SJSA1 (cell line): Measurements from ENCODE around the gene FGF1. TPM values are rescaled to one million over a fixed set of nuclear protein-coding genes. Genes with fewer than 3 reads are reported as not detected.

ENCODE experiments used
- DNase-seq, 2 experiments: peaks; one replicate each; pipeline ENCODE4 v3.0.0-alpha.2; 2015 to 2020; ENCODE audit warnings: low spot score in 2 of 2, low read depth in 1 of 2
- H3K27ac ChIP-seq: fragments of 250-450 bp; sonication (Bioruptor Pico); 2 replicates; pipeline ENCODE4 v1.5.1; 2020; ENCODE audit warnings: mild to moderate bottlenecking, moderate library complexity
- H3K27me3 ChIP-seq: fragments of 250-450 bp; sonication (Bioruptor Pico); replicated peaks from 2 replicates; pipeline ENCODE4 v1.5.1; 2020; ENCODE audit warnings: mild to moderate bottlenecking, moderate library complexity
- H3K36me3 ChIP-seq: fragments of 250-450 bp; sonication (Bioruptor Pico); 2 replicates; pipeline ENCODE4 v1.5.1; 2020; ENCODE audit warnings: mild to moderate bottlenecking
- H3K4me1 ChIP-seq: fragments of 250-450 bp; sonication (Bioruptor Pico); replicated peaks from 2 replicates; pipeline ENCODE4 v1.6.1; 2021; ENCODE audit warnings: mild to moderate bottlenecking
- H3K4me3 ChIP-seq: fragments of 250-450 bp; sonication (Bioruptor Pico); 2 replicates; pipeline ENCODE4 v1.5.1; 2020; ENCODE audit warnings: mild to moderate bottlenecking
- H3K9me3 ChIP-seq: fragments of 250-450 bp; sonication (Bioruptor Pico); replicated peaks from 2 replicates; pipeline ENCODE4 v1.5.1; 2020; ENCODE audit warnings: mild to moderate bottlenecking
- total RNA-seq: library from RNA; depleted of rRNA; stranded (reverse); fragments of >200 nt; shearing (Covaris generic); gene quantifications from 2 replicates; pipeline ENCODE4 v1.2.3, GENCODE V29; 2014

The FGF1 gene
- total RNA-seq, 1 experiment from 2014 or later: 36.7 TPM

DNA sequence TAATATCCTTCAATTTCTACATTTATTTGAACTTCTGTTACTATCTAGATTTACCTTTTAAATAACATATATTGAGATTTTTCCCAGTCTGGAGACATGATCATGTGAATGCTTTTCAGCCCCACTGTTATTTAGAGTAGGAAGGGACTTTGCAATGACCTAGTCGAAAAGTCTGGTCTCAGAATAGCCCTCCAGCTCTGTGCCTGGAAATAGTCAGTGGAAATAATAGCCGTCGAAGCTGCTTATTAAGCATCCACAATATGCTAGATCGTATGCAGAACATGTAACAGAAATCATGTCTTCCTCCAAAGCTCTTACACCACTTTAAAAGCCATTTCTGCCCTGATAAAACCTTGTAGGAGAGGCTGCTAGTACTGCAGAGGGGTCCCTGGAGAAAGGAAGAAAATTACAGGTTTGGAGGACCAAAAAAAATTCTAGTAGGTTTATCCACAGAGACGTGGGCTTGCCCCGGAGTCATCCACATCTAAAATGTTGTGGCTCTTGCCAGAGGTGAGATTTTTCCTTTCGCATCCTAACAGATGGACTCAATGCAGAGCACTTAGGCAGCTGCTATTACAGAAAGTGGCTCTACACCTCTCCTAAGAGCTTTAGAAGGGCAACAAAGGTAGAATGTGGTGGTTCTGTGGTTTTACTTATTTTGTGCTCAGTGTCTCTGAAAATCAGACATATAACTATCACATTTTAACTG, 2.5 kb upstream of the FGF1 start:
- H3K36me3 ChIP-seq: no peaks in the 10 kb centered on the region
- no peak overlapping the region for H3K27ac ChIP-seq
- DNase-seq: no peak
- H3K27me3 ChIP-seq: no peaks in the 10 kb centered on the region
- peaks cover 30% of the 10 kb centered on the region for H3K4me1 ChIP-seq
- no peak overlapping the region for H3K4me3 ChIP-seq
- no peaks in the 10 kb centered on the region for H3K9me3 ChIP-seq

GRCh38 chr5:142686968-142687367, 1.1 kb upstream of the FGF1 start:
- Histone ChIP-seq H3K4me3 (no peak overlapping the region), H3K27me3 (no peaks in the 10 kb centered on the region), H3K4me1 (peaks cover 30% of the 10 kb centered on the region), H3K36me3 (no peaks in the 10 kb centered on the region), H3K27ac (no peak overlapping the region), H3K9me3 (no peaks in the 10 kb centered on the region)
- no peak for DNase-seq

DNA sequence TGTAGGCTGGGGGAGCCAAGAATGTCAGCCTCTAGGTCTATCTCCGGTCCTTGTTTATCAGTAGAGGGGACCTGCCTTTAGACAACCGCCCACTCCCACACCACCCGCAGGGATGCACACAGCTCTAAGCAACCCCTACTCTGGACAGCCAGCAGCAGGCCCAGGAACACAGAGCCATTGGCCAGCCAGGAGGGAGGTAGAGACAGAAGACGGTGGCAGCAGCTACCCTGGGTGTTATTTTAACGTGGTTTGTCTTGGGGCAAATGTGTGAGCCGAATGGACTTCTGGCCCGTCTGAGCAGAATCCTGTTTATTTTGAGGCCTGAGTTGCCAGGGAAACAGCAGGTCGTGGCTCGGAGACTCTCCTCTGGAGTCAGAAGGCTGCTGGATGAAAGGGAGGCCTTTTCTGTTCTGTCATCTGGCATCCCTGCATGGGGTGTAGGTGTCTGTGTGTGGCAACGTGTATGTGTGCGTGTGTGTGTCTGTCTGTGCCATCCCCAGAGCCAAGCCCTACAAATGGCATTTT, 382 bp upstream of the FGF1 start:
- peaks cover 30% of the 10 kb centered on the region for H3K4me1 ChIP-seq
- H3K27ac ChIP-seq: no peak overlapping the region
- no peaks in the 10 kb centered on the region for H3K36me3 ChIP-seq
- no peaks in the 10 kb centered on the region for H3K9me3 ChIP-seq
- no peaks in the 10 kb centered on the region for H3K27me3 ChIP-seq
- peak in 1 of 2 experiments; percentile 16 for DNase-seq
- H3K4me3 ChIP-seq: no peak overlapping the region

DNA sequence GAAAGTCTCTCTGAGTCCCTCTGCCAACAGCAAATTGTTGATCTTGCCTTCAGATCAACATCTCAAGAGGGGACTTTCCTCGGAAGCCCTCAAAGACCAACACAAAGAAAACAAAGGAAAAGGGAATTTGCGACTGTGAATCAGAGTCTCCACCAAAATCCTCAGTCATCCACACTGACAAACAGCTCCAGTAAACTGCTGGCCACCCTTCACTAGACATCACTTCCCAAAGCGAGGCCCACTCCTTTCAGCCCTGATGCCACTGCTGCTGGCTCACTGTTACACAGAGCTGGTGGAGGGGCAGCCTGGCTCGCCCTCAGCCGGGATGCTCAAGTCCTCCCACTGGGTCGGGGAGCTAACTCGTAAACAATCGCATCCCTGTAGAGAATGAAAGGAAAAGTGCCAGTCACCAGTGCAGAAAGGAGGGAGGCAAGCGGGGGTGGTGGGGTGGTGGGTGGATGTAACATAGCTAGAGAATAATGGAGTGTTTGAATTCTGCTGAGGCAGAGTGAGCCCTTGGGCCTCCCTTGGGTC, 1.3 kb downstream of the FGF1 start:
- Histone ChIP-seq H3K4me1 (peaks cover 35% of the 10 kb centered on the region), H3K36me3 (no peaks in the 10 kb centered on the region), H3K27ac (peak overlapping the region; percentile 60), H3K4me3 (no peak overlapping the region), H3K27me3 (no peaks in the 10 kb centered on the region), H3K9me3 (no peaks in the 10 kb centered on the region; the same call in 1 of the 2 replicates)
- peak; percentile 67 to 81 for DNase-seq

GRCh38 chr5:142683881-142684505, 1.9 kb downstream of the FGF1 start:
- Histone ChIP-seq H3K4me3 (no peak overlapping the region), H3K27ac (peak overlapping the region; percentile 60), H3K9me3 (no peaks in the 10 kb centered on the region; the same call in 1 of the 2 replicates), H3K36me3 (no peaks in the 10 kb centered on the region), H3K27me3 (no peaks in the 10 kb centered on the region), H3K4me1 (peaks cover 35% of the 10 kb centered on the region)
- no peak for DNase-seq

- Histone ChIP-seq H3K27me3 (no peaks in the 10 kb centered on the region), H3K27ac (no peak overlapping the region), H3K4me3 (no peak overlapping the region), H3K36me3 (no peaks in the 10 kb centered on the region), H3K9me3 (no peaks in the 10 kb centered on the region; the same call in 1 of the 2 replicates), H3K4me1 (peaks cover 35% of the 10 kb centered on the region)
- DNase-seq: no peak
Measured at GRCh38 chr5:142683116-142683515, 2.8 kb downstream of the FGF1 start.

DNA sequence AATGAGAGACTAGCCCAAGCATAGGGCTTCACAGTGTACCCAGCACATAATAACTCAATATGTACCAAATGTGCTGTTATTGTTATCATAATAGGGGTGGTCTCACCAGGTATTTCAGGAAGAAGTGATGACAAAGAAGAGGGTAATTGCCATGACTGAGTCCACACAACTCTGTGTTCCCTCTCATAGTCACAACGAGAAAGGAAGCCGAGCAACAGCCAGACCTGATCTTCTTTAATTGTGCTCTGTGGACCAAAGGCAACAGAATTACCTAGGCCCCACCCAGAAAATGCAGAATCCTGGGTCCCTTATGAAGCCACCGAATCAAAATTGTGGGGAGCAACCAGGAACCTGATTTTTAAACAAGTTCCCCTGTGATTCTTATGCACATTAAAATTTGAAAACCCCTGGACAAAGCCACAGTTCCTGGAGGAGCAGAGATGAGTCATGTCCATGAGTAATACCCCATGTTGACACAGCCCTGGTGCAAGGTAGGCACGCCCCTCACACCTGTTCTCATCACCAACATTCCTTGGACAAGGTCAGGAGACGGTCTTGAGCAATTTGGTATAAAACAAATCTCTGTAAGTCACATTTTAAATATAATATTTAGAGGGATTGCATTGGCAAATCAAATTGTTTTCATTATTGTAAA, 5.2 kb downstream of the FGF1 start:
- no peak overlapping the region for H3K4me3 ChIP-seq
- H3K27me3 ChIP-seq: no peaks in the 10 kb centered on the region
- H3K9me3 ChIP-seq: no peaks in the 10 kb centered on the region; the same call in 1 of the 2 replicates
- DNase-seq: peak; percentile 28 to 54
- peaks cover 25% of the 10 kb centered on the region for H3K4me1 ChIP-seq
- no peak overlapping the region for H3K27ac ChIP-seq
- no peaks in the 10 kb centered on the region for H3K36me3 ChIP-seq

GRCh38 chr5:142679744-142680143, 6.1 kb downstream of the FGF1 start:
- Histone ChIP-seq H3K4me3 (no peak overlapping the region), H3K36me3 (no peaks in the 10 kb centered on the region), H3K9me3 (no peaks in the 10 kb centered on the region; the same call in 1 of the 2 replicates), H3K4me1 (peaks cover 16% of the 10 kb centered on the region), H3K27me3 (no peaks in the 10 kb centered on the region), H3K27ac (no peak overlapping the region)
- no peak for DNase-seq

DNA sequence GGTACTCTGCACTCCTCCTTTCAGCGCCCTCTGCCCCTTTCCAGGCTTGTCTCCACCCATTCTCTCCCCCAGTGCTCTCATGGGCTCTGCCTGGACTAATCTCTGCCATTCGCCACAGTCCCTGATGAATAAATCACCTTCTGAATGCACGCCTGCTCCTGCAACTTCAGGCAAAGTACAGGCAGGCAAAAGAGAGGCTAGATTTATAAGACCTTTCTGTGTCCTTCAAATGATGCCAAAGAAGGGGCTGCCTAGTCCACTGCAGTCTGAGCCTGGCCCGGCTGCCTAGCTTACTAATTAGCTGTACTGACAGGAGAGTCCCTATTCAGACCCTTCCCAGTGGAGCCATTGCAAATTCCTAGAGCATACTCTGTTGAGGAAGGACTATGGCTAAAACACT, 7.4 kb downstream of the FGF1 start:
- no peaks in the 10 kb centered on the region; the same call in 1 of the 2 replicates for H3K9me3 ChIP-seq
- DNase-seq: no peak
- H3K27me3 ChIP-seq: no peaks in the 10 kb centered on the region
- no peak overlapping the region for H3K27ac ChIP-seq
- peaks cover 14% of the 10 kb centered on the region for H3K4me1 ChIP-seq
- no peaks in the 10 kb centered on the region for H3K36me3 ChIP-seq
- H3K4me3 ChIP-seq: no peak overlapping the region

DNA sequence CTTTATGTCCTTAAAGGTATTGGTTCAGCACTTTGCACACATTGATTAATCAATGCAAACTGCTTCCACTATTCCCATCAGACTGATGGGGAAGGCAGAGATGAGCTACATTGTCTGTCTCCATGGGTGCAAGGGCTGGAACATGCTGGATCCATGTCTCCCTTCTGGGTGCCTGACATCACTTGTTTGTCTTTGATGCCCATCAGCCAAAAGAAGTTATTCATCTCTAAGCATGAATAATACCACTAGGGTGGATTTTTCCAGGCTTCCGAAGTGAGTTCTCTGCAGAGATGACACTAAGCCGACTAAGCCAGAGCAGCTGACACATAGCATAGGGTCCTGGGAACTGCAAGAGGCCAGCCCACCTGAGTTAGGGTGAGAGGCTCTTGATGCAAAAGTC, 8.7 kb downstream of the FGF1 start:
- Histone ChIP-seq H3K9me3 (no peaks in the 10 kb centered on the region; the same call in 1 of the 2 replicates), H3K36me3 (no peaks in the 10 kb centered on the region), H3K4me1 (peaks cover 14% of the 10 kb centered on the region), H3K27ac (no peak overlapping the region), H3K27me3 (no peaks in the 10 kb centered on the region), H3K4me3 (no peak overlapping the region)
- no peak for DNase-seq

GRCh38 chr5:142676318-142676717, 9.6 kb downstream of the FGF1 start:
- Histone ChIP-seq H3K27me3 (no peaks in the 10 kb centered on the region), H3K4me3 (no peak overlapping the region), H3K36me3 (no peaks in the 10 kb centered on the region), H3K9me3 (no peaks in the 10 kb centered on the region; the same call in 1 of the 2 replicates), H3K27ac (no peak overlapping the region), H3K4me1 (peaks cover 21% of the 10 kb centered on the region)
- no peak for DNase-seq

GRCh38 chr5:142674531-142675469, 11.1 kb downstream of the FGF1 start:
- H3K36me3 ChIP-seq: no peaks in the 10 kb centered on the region
- peaks cover 22% of the 10 kb centered on the region for H3K4me1 ChIP-seq
- no peak overlapping the region for H3K4me3 ChIP-seq
- no peak overlapping the region for H3K27ac ChIP-seq
- peak in 1 of 2 experiments; percentile 23 for DNase-seq
- no peaks in the 10 kb centered on the region for H3K9me3 ChIP-seq
- no peaks in the 10 kb centered on the region for H3K27me3 ChIP-seq

DNA sequence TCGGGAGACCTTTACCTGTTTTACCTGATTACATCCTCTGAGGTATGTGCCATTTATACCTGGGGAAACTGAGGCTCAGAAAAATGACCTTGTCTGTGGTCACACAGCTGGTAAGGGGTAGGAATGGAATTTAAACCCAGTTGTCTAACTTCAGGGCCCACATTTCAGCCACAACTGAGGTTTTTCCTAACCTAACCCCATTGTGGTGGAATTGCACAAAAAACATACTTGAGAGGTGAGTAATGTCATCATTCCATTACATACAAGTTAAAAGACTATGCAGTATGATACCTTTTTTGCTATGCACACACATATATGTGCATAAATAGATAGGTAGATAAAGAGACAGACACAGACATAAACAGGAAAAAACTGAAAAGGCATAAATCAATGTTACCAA, 14.1 kb downstream of the FGF1 start:
- no peak overlapping the region for H3K27ac ChIP-seq
- no peaks in the 10 kb centered on the region for H3K9me3 ChIP-seq
- no peaks in the 10 kb centered on the region for H3K36me3 ChIP-seq
- H3K27me3 ChIP-seq: no peaks in the 10 kb centered on the region
- peak in 1 of 2 experiments; percentile 60 for DNase-seq
- no peak overlapping the region for H3K4me3 ChIP-seq
- H3K4me1 ChIP-seq: peaks cover 22% of the 10 kb centered on the region
